Lower leg skin (tissue), 4 donors: ENCODE measurements around the gene PATE2. TPM values are rescaled to one million over a fixed set of nuclear protein-coding genes. Genes with fewer than 3 reads are reported as not detected.

Experiments used
- DNase-seq, 2 donors: peaks; one replicate each; pipeline ENCODE4 v3.0.0-alpha.2; 2019; ENCODE audit warnings: low spot score in 2 of 2
- H3K4me3 ChIP-seq: fragments of 200-600 bp; sonication (generic); 2 replicates; pipeline ENCODE4 v1.5.1; 2017; ENCODE audit warnings: mild to moderate bottlenecking, low read depth; ENCODE audit not compliant: poor library complexity, severe bottlenecking
- POLR2A ChIP-seq, 2 donors: fragments of 450-650 bp; IDR thresholded peaks; one replicate each; pipeline ENCODE4 v1.6.1; 2016 to 2017; ENCODE audit warnings: antibody characterized with exemption in 2 of 2, mild to moderate bottlenecking in 1 of 2, moderate library complexity in 1 of 2
- WGBS, 2 donors: methylation state at CpG; one replicate each; pipeline ENCODE4 v1.1.5; 2018; 5-methylcytosine and 5-hydroxymethylcytosine counted together
- intact Hi-C: fragments of 100-400 bp; cut with DNase I; formaldehyde crosslinking; loops from one replicate; pipeline ENCODE4 v1.15.0; 2023; ENCODE audit warnings: low total_unique reads
- total RNA-seq, 4 donors: library from RNA; depleted of rRNA; stranded (reverse); fragments of >200 nt; gene quantifications; one replicate each; pipeline ENCODE4 v1.1.0, GENCODE V29; 2016
- TF ChIP-seq, protein P1 (sequence below), 3 donors: fragments of 450-650 bp; IDR thresholded peaks; one replicate each; pipeline ENCODE4 v1.5.1; 2016; ENCODE audit warnings: antibody characterized with exemption in 3 of 3, mild to moderate bottlenecking in 3 of 3, moderate library complexity in 2 of 3

The PATE2 gene
- total RNA-seq, 4 donors from 2014 or later, result not detected

GRCh38 chr11:125787827-125788226, 9.2 kb upstream of the PATE2 start, which contains the start of gene PATE3:
Gene PATE3 (plus strand): TSS chr11:125788127. CDS start chr11:125788152, 25 bp downstream.
- TF ChIP-seq, protein P1, sequence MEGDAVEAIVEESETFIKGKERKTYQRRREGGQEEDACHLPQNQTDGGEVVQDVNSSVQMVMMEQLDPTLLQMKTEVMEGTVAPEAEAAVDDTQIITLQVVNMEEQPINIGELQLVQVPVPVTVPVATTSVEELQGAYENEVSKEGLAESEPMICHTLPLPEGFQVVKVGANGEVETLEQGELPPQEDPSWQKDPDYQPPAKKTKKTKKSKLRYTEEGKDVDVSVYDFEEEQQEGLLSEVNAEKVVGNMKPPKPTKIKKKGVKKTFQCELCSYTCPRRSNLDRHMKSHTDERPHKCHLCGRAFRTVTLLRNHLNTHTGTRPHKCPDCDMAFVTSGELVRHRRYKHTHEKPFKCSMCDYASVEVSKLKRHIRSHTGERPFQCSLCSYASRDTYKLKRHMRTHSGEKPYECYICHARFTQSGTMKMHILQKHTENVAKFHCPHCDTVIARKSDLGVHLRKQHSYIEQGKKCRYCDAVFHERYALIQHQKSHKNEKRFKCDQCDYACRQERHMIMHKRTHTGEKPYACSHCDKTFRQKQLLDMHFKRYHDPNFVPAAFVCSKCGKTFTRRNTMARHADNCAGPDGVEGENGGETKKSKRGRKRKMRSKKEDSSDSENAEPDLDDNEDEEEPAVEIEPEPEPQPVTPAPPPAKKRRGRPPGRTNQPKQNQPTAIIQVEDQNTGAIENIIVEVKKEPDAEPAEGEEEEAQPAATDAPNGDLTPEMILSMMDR (IDR thresholded peaks at IDR 0.05), result no peak
- TF ChIP-seq POLR2A (IDR thresholded peaks at IDR 0.05), result no peak
- intact Hi-C loops, result no loop called here
- no peak within 1 kb of the TSS for H3K4me3 ChIP-seq
- no peak for DNase-seq
- WGBS, 2 donors, result 51% methylated on average over 2 of the region's 2 CpGs

GRCh38 chr11:125784678-125785077, 6.0 kb upstream of the PATE2 start:
- no peak for DNase-seq
- H3K4me3 ChIP-seq, result no peak overlapping the region
- 51 to 61% methylated on average over 2 of the region's 2 CpGs for WGBS, 2 donors
- intact Hi-C loops, result no loop called here
- no peak for TF ChIP-seq POLR2A (IDR thresholded peaks at IDR 0.05)
- TF ChIP-seq, protein P1 (IDR thresholded peaks at IDR 0.05), result no peak

- intact Hi-C loops, result no loop called here
- H3K4me3 ChIP-seq, result no peak overlapping the region
- 43 to 44% methylated on average over 5 of the region's 5 CpGs for WGBS, 2 donors
- no peak for TF ChIP-seq POLR2A (IDR thresholded peaks at IDR 0.05)
- TF ChIP-seq, protein P1 (IDR thresholded peaks at IDR 0.05), result no peak
- no peak for DNase-seq
These were observed 1.3 kb downstream of the PATE2 start for GRCh38 chr11:125777309-125777708.

DNA sequence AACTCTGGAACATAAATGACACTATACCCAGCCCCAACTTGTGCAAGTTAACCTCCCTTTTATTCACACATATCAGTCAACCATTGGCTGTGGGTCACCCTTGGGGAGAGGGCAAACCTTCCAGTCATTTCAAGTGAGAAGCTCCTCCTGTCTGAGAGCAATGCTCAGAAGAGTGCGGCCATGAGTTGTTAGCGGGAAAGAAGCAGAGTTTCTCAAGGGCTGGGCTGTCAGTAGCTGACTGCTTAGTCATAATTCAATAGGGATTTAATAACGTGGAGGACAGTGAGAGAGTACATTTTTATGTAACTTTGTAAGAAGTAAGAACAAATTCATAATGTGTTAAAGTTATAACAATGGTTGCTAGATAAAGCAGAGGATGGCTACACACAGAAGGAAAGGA, 5.1 kb downstream of the PATE2 start:
- intact Hi-C loops, result no loop called here
- no peak overlapping the region for H3K4me3 ChIP-seq
- no peak for DNase-seq
- no peak for TF ChIP-seq POLR2A (IDR thresholded peaks at IDR 0.05)
- TF ChIP-seq, protein P1 (IDR thresholded peaks at IDR 0.05), result no peak
- WGBS, 2 donors, result 57 to 64% methylated on average over 3 of the region's 3 CpGs

- no peak for TF ChIP-seq POLR2A (IDR thresholded peaks at IDR 0.05)
- TF ChIP-seq, protein P1 (IDR thresholded peaks at IDR 0.05), result no peak
- 48 to 52% methylated on average over 3 of the region's 3 CpGs for WGBS, 2 donors
- no peak overlapping the region for H3K4me3 ChIP-seq
- no peak for DNase-seq
- intact Hi-C loops, result no loop called here
These were observed 5.7 kb downstream of the PATE2 start for GRCh38 chr11:125772834-125773505.

DNA sequence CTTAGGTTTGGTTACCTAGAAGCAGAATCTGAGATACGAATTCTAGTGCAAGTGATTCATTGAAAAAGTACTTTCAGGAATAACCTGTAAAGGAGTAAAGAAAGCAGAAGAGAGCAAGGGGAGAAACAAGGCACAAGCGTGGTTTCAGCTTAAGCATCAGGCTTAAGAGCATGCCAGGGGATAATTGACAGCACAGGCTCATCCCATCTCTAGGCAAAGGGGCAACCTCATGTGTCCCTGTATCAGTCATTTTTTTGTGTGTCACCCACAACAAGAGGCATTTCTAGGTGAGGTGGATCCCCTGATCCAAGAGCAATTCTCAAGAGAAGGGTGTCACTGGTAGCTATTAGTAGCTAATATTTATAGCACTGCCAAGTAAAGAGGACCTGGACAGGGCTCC, 8.0 kb downstream of the PATE2 start:
- TF ChIP-seq, protein P1 (IDR thresholded peaks at IDR 0.05), result no peak
- TF ChIP-seq POLR2A (IDR thresholded peaks at IDR 0.05), result no peak
- 66 to 76% methylated on average over 2 of the region's 2 CpGs for WGBS, 2 donors
- no peak for DNase-seq
- no peak overlapping the region for H3K4me3 ChIP-seq
- intact Hi-C loops, result no loop called here
